ENCODE measurements around the gene ZFAND3. TPM values are rescaled to one million over a fixed set of nuclear protein-coding genes. Genes with fewer than 3 reads are reported as not detected.

ZFAND3 gene
- total and polyA plus RNA-seq, 2 experiments from 2014 or later = 16.9 to 28.2 TPM

DNA sequence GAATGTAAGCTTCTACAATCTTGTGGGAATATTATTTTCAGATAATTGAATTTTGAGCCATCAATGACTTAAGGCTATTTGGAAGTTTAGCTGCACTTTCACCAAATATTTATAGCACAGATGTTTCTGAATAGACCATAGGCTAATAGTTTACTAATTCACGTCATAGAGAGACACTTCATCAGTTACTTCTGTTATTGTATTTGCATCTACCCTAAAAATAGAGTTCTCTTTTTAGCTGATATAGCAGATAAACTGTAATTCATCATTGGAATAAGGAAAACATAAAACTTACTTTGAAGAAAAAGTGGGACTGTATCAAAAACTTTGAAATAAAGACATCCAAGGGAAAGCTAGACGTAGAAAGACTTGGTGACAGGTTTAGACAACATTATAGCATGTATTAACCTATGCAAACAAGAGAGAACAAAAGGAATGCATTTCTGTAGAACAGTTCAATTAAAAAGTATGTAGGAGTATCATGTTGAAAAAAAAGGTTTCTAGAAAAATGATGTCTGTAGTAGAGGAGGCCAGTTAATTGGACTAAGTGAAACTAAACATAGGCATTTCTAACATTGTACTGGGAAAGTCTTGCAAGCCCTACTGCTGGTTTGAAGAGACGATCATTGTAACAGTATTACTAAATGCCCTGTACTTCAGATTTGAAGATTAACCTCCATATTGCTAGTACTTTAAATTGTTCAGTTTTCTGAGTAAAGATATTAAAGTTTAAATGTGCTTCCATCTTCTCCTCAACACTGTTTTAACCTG, 123.3 kb downstream of the ZFAND3 start (continued):
- TF ChIP-seq, protein P1, sequence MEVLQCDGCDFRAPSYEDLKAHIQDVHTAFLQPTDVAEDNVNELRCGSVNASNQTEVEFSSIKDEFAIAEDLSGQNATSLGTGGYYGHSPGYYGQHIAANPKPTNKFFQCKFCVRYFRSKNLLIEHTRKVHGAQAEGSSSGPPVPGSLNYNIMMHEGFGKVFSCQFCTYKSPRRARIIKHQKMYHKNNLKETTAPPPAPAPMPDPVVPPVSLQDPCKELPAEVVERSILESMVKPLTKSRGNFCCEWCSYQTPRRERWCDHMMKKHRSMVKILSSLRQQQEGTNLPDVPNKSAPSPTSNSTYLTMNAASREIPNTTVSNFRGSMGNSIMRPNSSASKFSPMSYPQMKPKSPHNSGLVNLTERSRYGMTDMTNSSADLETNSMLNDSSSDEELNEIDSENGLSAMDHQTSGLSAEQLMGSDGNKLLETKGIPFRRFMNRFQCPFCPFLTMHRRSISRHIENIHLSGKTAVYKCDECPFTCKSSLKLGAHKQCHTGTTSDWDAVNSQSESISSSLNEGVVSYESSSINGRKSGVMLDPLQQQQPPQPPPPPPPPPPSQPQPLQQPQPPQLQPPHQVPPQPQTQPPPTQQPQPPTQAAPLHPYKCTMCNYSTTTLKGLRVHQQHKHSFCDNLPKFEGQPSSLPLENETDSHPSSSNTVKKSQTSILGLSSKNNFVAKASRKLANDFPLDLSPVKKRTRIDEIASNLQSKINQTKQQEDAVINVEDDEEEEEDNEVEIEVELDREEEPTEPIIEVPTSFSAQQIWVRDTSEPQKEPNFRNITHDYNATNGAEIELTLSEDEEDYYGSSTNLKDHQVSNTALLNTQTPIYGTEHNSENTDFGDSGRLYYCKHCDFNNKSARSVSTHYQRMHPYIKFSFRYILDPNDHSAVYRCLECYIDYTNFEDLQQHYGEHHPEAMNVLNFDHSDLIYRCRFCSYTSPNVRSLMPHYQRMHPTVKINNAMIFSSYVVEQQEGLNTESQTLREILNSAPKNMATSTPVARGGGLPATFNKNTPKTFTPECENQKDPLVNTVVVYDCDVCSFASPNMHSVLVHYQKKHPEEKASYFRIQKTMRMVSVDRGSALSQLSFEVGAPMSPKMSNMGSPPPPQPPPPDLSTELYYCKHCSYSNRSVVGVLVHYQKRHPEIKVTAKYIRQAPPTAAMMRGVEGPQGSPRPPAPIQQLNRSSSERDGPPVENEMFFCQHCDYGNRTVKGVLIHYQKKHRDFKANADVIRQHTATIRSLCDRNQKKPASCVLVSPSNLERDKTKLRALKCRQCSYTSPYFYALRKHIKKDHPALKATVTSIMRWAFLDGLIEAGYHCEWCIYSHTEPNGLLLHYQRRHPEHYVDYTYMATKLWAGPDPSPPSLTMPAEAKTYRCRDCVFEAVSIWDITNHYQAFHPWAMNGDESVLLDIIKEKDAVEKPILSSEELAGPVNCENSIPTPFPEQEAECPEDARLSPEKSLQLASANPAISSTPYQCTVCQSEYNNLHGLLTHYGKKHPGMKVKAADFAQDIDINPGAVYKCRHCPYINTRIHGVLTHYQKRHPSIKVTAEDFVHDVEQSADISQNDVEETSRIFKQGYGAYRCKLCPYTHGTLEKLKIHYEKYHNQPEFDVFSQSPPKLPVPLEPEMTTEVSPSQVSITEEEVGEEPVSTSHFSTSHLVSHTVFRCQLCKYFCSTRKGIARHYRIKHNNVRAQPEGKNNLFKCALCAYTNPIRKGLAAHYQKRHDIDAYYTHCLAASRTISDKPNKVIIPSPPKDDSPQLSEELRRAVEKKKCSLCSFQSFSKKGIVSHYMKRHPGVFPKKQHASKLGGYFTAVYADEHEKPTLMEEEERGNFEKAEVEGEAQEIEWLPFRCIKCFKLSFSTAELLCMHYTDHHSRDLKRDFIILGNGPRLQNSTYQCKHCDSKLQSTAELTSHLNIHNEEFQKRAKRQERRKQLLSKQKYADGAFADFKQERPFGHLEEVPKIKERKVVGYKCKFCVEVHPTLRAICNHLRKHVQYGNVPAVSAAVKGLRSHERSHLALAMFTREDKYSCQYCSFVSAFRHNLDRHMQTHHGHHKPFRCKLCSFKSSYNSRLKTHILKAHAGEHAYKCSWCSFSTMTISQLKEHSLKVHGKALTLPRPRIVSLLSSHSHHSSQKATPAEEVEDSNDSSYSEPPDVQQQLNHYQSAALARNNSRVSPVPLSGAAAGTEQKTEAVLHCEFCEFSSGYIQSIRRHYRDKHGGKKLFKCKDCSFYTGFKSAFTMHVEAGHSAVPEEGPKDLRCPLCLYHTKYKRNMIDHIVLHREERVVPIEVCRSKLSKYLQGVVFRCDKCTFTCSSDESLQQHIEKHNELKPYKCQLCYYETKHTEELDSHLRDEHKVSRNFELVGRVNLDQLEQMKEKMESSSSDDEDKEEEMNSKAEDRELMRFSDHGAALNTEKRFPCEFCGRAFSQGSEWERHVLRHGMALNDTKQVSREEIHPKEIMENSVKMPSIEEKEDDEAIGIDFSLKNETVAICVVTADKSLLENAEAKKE (CRISPR knock-in tag; IDR thresholded peaks at IDR 0.05) = no peak
- TF ChIP-seq EZH2 (IDR thresholded peaks at IDR 0.05; ENCODE audit: low read depth, unreplicated experiment) (no peak), ZNF331 (CRISPR knock-in tag; IDR thresholded peaks at IDR 0.05; ENCODE audit: low read depth) (no peak), CREB1 (CRISPR knock-in tag; IDR thresholded peaks at IDR 0.05; ENCODE audit: low read depth) (no peak), ZNF114 (CRISPR knock-in tag; IDR thresholded peaks at IDR 0.05) (no peak)
- TF ChIP-seq, protein P2, sequence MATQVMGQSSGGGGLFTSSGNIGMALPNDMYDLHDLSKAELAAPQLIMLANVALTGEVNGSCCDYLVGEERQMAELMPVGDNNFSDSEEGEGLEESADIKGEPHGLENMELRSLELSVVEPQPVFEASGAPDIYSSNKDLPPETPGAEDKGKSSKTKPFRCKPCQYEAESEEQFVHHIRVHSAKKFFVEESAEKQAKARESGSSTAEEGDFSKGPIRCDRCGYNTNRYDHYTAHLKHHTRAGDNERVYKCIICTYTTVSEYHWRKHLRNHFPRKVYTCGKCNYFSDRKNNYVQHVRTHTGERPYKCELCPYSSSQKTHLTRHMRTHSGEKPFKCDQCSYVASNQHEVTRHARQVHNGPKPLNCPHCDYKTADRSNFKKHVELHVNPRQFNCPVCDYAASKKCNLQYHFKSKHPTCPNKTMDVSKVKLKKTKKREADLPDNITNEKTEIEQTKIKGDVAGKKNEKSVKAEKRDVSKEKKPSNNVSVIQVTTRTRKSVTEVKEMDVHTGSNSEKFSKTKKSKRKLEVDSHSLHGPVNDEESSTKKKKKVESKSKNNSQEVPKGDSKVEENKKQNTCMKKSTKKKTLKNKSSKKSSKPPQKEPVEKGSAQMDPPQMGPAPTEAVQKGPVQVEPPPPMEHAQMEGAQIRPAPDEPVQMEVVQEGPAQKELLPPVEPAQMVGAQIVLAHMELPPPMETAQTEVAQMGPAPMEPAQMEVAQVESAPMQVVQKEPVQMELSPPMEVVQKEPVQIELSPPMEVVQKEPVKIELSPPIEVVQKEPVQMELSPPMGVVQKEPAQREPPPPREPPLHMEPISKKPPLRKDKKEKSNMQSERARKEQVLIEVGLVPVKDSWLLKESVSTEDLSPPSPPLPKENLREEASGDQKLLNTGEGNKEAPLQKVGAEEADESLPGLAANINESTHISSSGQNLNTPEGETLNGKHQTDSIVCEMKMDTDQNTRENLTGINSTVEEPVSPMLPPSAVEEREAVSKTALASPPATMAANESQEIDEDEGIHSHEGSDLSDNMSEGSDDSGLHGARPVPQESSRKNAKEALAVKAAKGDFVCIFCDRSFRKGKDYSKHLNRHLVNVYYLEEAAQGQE (IDR thresholded peaks at IDR 0.05; ENCODE audit: unreplicated experiment) = no peak
- TF ChIP-seq, protein P3, sequence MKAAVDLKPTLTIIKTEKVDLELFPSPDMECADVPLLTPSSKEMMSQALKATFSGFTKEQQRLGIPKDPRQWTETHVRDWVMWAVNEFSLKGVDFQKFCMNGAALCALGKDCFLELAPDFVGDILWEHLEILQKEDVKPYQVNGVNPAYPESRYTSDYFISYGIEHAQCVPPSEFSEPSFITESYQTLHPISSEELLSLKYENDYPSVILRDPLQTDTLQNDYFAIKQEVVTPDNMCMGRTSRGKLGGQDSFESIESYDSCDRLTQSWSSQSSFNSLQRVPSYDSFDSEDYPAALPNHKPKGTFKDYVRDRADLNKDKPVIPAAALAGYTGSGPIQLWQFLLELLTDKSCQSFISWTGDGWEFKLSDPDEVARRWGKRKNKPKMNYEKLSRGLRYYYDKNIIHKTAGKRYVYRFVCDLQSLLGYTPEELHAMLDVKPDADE (IDR thresholded peaks at IDR 0.05) = no peak

Data from GM23338 (cell line).